GM19463 (cell line): ENCODE measurements around the gene CLDN7.
"Not testable (repeated sequence)": the region's sequence is repeated elsewhere in the genome, so short reads cannot be mapped to it uniquely, and the experiment has no call there.

Experiments used
- ATAC-seq: cut with Tn5 transposase; IDR thresholded peaks from one replicate; pipeline ENCODE4 v1.9.1; 2021; ENCODE audit warnings: mild to moderate bottlenecking, moderate library complexity; ENCODE audit not compliant: unreplicated experiment

CLDN7 gene

GRCh38 chr17:7256766-7257456 lies 5.4 kb downstream of the CLDN7 start:
- no peak for ATAC-seq

- no peak for ATAC-seq
These were observed 7.8 kb downstream of the CLDN7 start for GRCh38 chr17:7254511-7254910.

GRCh38 chr17:7253082-7253481 lies 9.2 kb downstream of the CLDN7 start:
- no peak for ATAC-seq

DNA sequence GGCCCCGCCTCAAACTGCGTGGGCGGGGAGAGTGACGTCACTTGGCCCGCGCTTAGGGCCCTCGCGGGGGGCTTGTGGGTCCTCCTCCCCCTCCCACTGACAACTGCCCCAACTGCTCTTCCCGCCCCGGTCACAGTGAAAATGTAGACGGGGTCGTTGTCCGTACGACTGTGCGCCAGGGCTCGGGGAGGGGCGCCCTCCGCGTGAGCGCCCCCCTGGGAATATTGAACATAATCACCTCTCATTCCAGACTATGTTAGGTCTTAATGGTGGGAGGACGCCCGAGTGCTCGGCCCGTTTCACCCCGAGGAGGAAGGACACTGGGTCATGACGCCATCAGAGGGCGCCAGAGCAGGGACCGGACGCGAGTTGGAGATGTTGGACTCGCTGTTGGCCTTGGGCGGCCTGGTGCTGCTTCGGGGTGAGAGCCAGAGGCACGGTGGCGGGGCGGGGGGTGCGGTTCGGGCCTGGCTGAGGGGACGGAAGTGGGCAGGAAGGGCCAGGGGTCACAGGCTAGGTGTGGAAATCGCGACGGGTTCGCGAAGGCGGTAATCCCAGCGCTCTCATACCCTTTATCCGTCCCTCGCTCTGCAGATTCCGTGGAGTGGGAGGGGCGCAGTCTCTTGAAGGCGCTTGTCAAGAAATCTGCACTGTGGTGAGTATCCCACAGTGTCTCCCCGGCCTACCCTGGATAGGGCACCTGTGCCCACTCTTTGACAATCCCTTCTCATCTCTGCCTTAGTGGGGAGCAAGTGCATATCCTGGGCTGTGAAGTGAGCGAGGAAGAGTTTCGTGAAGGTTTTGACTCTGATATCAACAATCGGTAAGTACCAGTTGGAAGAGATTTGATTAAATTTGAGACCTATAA lies 9.9 kb downstream of the CLDN7 start, which contains the start of gene ELP5:
TSS of gene ELP5 (plus strand) at position 40 of the 868 bp plus-strand sequence. CDS start at position 376, 336 bp downstream.
- peak; percentile 45 for ATAC-seq

DNA sequence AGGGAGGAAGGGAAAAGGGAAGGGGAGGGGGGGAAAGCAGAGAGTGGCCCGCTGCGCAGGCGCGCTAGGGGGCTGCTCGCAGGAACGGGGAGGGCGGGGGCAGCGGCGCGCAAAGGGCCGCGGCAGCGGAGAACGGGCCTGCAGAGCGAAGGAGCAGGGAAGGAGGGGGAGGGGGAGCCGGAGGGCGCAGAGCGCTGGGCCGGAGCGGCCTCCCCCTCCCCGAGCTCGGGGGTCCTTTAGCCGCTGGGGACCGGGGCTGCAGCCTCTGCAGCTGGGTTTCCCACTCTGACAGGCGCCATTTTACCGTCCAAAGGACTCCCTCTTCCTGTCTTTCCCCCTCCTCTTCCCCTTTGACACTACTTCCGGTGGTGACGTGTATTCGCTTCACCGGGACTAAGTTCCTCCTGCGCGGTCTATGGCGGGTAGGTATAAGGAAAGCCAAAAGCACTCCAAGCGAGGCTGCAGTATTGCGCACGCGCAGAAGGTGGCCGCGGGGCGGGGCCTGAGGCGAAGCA lies 10.6 kb downstream of the CLDN7 start, which contains the start of gene CTDNEP1:
TSS of gene CTDNEP1 (minus strand) at position 74 of the 515 bp plus-strand sequence. CDS start 438 bp downstream, outside the sequence.
- peak; percentile 88 for ATAC-seq

DNA sequence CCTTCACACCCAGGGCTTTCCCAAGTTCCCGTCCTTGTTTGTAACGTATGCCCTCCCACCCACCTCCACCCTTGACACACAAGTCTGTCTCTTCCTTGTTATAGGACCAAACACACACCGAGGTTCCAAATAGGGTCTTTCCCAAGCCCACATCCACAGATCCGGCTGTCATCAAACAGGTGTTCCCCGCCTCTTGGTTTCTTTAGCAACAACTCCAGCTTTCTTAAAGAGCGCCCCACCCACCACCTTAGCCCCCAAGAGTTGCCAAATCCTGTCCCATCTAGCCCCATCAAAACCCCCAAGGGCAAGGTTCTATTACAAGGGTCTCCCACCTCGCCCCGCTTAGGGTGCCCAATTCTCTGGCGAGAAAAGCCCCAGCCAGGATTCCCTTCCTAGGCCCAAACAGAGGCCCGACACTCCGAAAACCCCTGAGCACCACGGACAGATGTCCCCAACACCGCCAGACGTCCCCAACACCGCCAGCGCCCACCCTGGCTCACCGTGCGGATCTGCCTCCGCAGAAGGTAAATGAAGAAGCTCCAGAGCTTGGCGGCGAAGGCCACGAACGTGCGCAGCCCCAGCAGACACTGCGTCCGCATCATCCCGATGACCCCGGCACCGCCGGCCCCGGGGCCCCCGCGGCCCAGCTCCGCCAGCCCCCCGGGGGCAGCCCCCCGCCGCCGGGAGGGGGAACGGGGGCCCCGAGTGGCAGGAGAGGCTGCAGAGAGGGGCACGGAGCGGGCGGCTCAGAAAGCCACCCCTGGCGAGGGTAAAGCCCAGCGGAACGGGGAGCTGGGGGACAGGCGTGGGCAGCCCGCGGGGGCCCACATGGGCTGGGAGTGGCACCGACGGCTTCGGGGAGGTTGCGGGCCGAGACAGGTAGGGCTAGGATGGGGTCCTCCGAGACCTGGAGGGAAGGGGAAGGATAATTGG lies 11.3 kb downstream of the CLDN7 start:
- no peak for ATAC-seq

- ATAC-seq: no peak
These were observed 12.4 kb downstream of the CLDN7 start for GRCh38 chr17:7249830-7250229.

GRCh38 chr17:7249214-7249613 lies 13.1 kb downstream of the CLDN7 start:
- ATAC-seq: no peak

- no peak for ATAC-seq
These were observed 13.5 kb downstream of the CLDN7 start for GRCh38 chr17:7248796-7249195.

DNA sequence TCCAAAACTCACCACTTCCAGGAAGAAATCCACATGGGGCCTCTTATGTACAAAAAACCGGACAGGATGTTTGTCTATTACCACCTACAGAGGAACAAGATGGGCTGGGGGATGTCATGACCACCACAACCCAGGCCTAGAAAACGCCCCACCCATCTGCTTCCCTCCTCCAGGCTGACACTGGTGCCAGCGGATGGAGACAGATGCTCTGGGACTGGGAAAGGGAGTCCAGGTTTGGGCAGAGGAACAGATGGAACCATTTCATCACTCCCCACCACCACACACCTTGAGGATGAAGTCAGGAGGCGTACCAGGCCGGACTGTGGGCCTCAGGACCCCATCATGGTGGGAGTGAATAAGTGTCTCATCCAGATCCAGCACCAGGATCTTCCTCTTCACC lies 15.5 kb downstream of the CLDN7 start:
- no peak for ATAC-seq

GRCh38 chr17:7243838-7244237 lies 18.4 kb downstream of the CLDN7 start:
- not testable (repeated sequence) for ATAC-seq

DNA sequence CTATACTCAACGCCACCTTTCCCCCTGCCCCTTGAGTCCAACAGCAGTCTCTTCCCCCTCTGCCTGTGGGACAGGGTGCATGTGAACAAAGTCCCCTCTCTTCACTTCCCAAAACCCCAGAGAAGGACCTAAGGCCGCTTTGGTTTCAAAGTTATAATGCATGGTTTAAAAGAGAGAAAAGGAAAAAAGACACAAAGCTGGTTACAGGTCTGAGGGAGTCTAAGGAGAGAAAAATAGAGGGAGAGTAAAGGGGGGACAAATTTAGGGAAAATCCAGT lies 18.9 kb downstream of the CLDN7 start:
- ATAC-seq: no peak

DNA sequence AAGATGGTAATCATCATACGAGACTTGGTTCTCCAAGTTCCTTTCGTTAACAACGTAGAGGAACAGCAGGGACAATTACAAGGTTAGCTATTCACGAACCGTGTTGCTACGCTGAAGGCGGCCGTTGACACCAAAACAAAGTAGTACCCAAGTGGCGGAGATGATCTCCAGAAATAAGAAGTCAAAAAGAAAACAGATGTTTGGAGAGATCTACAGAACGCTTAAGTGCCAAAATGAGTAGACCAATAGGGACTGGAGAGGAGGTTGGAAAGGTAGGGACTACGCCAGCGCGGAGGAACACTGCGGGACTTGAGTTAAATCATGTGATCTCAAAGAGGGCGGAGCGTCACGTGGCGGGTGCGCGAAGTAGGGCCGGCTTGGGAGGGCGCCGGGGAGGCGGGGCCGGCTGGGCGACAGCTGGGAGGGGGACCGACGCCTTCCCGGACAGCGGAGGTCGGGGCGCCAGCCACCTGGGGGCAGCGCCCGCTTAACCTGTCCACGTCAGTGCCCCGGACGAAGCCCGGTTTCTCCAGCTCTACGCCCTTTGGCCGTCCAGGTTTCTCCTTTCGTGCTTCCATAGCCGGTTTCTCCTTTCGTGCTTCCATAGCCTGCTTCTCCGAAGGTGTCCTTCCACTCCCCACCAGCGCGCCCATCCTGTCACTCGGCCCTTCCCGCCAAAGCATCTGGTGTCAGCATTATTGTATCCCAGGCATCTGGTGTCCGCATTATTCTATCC lies 19.4 kb downstream of the CLDN7 start:
- ATAC-seq: peak; percentile 38

GRCh38 chr17:7241783-7242716 lies 20.2 kb downstream of the CLDN7 start, which contains the start of gene GABARAP:
Gene GABARAP (minus strand): TSS chr17:7242449. CDS start chr17:7242330, 119 bp downstream.
- ATAC-seq: peak; percentile 21

DNA sequence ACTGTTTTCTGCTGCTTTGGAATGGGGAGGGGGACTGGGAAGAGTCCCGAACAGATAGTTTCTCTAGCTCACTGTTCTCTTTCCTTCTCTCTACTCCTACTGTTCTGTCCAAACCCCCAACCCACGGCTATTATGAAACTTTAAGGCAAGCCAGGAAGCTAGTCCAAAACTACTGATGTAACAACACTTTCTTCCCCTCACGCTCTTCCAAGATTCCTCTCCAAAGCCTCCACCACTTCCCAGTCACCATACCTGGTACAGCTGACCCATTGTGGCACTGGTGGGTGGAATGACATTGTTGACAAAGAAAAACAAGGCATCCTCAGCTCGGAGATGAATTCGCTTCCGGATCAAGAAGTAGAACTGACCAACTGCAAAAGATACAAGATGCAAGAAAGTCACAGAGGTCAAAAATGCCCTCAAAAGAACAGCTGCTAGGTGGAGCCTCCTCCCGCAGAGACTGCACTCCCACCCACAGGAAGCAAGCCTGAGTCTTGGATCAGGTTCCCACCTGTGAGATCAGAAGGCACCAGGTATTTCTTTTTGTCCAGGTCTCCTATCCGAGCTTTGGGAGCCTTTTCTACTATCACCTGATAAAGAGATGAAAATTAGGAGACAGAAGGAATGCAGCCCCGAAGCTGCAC lies 21.1 kb downstream of the CLDN7 start:
- no peak for ATAC-seq

- no peak for ATAC-seq
These were observed 21.9 kb downstream of the CLDN7 start for GRCh38 chr17:7240375-7240774.

GRCh38 chr17:7239091-7240027 lies 22.9 kb downstream of the CLDN7 start, which contains the start of gene PHF23:
Gene PHF23 (minus strand): TSS chr17:7239457. CDS start chr17:7239279, 178 bp downstream.
- peak; percentile 56 for ATAC-seq
